ENCODE measurements around the gene SDF2L1. TPM values are rescaled to one million over a fixed set of nuclear protein-coding genes. Genes with fewer than 3 reads are reported as not detected.
"Not testable (repeated sequence)": the region's sequence is repeated elsewhere in the genome, so short reads cannot be mapped to it uniquely, and the experiment has no call there.

The SDF2L1 gene
- total RNA-seq, 1 donor from 2014 or later, result 20.4 TPM

- no peak for DNase-seq
- intact Hi-C loops (cut with DNase I), result no loop called here
- ATAC-seq (ENCODE audit: poor library complexity), result no peak
Measured at GRCh38 chr22:21632931-21633330, 9.2 kb upstream of the SDF2L1 start.

DNA sequence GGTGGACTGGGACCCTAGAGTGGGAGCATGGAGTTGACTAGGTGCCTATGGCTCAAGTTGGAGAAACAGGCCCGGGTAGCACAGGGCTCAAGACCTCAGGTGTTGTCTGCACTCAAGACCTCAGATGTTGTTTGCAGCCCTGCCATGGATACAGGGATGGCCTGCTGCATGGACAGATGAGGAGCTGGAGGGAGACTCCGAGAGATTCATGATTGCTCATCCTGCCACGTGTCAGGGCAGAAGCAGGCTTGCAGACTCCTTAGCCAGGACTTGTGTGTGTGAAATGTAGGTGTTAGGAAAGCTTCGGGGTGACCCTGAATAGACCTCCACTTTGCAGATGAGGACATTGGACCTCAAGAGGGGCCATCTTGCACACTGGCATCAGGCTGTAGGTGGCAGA, 8.6 kb upstream of the SDF2L1 start:
- DNase-seq (no peak), ATAC-seq (ENCODE audit: poor library complexity) (no peak)
- intact Hi-C loops (cut with DNase I), result no loop called here

- ATAC-seq (ENCODE audit: poor library complexity) (no peak), DNase-seq (no peak)
- intact Hi-C loops (cut with DNase I), result no loop called here
Measured at GRCh38 chr22:21634081-21634480, 8.0 kb upstream of the SDF2L1 start.

DNA sequence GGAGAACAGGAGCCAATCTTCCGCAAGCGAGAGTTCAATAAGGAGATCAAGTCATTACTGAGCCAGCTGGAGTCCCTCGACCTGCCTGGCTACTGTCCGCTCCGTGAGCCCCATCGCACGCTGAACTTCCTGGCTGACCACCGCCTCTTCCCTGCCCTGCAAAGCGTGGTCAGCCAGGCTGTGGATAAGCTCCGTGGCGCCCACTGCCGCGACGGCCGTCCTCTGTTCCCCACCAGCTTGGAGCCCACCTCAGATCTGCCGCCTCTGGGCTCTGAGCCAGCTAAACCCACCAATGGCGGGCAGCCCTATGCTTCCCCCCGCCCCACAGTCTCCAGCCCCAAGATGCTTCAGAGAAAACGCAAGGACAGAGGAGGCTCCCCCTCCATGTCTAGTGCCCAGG, 7.3 kb upstream of the SDF2L1 start:
- intact Hi-C loops (cut with DNase I), result no loop called here
- no peak for ATAC-seq (ENCODE audit: poor library complexity)
- DNase-seq, result no peak

DNA sequence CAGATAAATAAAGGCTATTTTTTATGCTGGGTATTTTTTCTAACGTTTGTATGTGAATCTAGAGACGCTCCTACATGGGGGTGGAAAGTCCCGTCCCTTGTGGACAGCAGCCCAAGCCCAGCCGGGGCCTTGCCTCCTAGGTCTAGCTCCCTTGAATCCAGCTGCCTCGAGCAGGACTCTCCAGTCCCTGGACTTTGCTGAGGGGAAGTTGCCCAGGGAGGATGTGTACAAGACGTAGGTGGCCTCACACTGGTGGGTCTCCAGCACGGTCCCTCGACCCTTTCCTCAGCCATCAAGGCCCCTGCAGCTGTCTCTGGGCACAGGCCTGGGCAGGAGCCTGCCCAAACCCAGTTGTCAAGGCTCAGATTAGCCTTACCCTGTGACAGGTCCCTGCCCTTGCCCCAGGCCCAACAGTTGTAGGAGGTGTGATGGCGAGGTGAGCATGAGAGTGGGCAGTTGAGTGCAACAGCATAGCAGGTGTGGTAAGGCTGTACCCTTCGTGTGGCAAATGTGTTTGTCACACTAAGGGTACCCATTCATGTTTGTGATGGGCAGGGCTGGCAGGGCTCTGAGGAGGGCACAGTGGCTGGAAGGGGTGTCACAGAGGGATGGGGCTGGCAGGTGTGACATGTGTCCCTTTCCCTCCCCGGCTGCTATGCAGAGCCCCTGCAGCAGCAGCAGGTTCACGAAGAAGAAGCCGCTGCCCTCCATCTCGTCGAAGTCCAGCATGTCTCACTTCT, 6.2 kb upstream of the SDF2L1 start:
- intact Hi-C loops (cut with DNase I), result no loop called here
- ATAC-seq (ENCODE audit: poor library complexity) (no peak), DNase-seq (no peak)

- intact Hi-C loops (cut with DNase I), result no loop called here
- DNase-seq (no peak), ATAC-seq (ENCODE audit: poor library complexity) (no peak)
Measured at GRCh38 chr22:21636629-21637218, 5.4 kb upstream of the SDF2L1 start.

DNA sequence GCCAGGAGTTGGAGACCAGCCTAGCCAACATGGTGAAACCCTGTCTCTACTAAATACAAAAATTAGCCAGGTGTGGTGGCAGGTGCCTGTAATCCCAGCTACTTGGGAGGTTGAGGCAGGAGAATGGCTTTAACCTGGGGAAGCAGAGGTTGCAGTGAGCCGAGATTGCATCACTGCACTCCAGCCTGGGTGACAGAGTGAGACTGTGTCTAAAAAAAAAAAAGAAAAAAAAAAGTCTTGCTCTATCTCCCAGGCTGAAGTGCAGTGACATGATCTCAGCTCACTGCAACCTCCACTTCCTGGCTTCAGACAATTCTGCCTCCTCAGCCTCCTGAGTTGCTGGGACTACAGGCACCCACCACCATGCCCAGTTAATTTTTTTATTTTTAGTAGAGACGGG, 4.7 kb upstream of the SDF2L1 start:
- DNase-seq; ATAC-seq (ENCODE audit: poor library complexity); intact Hi-C loops (cut with DNase I): not testable (repeated sequence)

GRCh38 chr22:21639359-21639758, 2.7 kb upstream of the SDF2L1 start:
- intact Hi-C loops (cut with DNase I), result no loop called here
- DNase-seq (no peak), ATAC-seq (ENCODE audit: poor library complexity) (no peak)

DNA sequence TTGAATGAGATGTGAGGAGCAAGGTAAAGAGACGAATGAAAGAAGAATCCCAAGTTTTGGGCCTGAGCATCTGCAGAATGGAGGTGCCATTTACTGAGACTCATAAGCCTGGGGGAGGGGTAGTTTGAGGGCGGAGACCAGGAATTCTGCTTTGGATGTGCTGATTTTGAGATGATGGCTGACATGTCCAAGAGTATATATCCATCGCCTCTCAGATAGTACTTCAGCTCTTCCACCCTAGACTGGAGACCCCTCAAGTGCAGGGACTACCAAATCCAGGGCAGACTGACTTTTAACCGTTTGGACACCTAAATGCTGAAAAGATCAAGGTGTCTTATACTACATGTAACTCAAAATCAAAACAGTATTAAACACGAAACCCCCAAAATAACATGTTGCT, 1.3 kb upstream of the SDF2L1 start:
- intact Hi-C loops (cut with DNase I), result no loop called here
- DNase-seq, result no peak

GRCh38 chr22:21641417-21641788, 699 bp upstream of the SDF2L1 start:
- DNase-seq (peak; percentile 53), ATAC-seq (ENCODE audit: poor library complexity) (peak; percentile 66)
- intact Hi-C loops (cut with DNase I), result no loop called here

More for the DNA sequence above, 1.3 kb upstream of the SDF2L1 start:
- no peak for ATAC-seq (ENCODE audit: poor library complexity)

DNA sequence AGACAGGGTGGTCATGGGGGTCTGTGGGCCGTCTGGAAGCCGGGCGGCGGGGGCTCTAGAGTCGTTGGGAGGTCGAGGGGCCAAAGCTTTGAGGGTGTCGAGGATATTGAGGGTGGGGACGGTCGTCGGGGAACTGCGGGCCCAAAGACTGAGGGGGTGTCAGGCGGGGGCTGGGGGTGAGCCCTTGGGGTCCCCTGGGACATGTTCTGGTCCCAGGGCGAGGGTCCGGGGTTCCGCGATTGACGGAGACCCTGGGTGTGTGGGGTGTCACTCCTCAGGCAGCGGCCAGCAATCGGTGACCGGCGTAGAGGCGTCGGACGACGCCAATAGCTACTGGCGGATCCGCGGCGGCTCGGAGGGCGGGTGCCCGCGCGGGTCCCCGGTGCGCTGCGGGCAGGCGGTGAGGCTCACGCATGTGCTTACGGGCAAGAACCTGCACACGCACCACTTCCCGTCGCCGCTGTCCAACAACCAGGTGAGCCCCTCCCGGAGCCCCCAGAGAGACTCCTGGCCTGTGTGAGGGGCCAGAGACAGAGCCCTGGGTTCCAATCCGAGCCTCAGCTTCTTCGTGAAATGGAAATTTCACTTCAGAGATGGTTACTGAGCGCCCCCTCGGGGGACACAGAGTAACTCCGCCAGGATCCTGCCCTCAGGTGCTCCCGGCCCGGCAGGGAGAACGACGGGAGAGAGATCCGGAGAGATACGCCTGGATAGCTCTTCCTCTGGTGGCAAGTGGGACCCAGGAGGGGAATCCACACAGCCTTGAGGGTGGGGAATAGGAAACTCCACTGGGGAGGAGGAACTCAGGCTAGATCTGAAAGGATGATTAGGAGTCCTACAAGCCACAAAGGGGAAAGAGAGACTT, 714 bp downstream of the SDF2L1 start:
- DNase-seq (peak; percentile 55), ATAC-seq (ENCODE audit: poor library complexity) (peak; percentile 13)
- intact Hi-C loops (cut with DNase I), result no loop called here

GRCh38 chr22:21643533-21644357, 1.6 kb downstream of the SDF2L1 start:
- ATAC-seq (ENCODE audit: poor library complexity), result no peak
- DNase-seq, result no peak
- intact Hi-C loops (cut with DNase I), result no loop called here

DNA sequence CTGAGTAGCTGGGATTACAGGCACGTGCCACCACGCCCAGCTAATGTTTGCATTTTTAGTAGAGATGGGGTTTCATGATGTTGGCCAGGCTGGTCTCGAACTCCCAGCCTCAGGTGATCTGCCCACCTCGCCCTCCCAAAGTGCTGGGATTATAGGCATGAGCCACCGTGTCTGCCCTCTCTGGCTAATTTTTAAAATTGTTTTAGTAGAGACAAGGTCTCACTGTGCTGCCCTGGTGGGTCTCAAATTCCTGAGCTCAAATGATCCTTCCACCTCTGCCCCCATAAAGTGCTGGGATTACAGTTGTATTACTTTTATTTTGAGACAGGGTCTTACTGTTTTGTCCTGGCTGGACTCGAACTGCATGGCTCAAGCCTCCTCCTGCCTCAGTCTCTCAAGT, 3.4 kb downstream of the SDF2L1 start:
- ATAC-seq (ENCODE audit: poor library complexity); intact Hi-C loops (cut with DNase I); DNase-seq: not testable (repeated sequence)

- peak; percentile 69 for DNase-seq
- intact Hi-C loops (cut with DNase I), result no loop called here
Measured at GRCh38 chr22:21646608-21647590, 4.8 kb downstream of the SDF2L1 start.

DNA sequence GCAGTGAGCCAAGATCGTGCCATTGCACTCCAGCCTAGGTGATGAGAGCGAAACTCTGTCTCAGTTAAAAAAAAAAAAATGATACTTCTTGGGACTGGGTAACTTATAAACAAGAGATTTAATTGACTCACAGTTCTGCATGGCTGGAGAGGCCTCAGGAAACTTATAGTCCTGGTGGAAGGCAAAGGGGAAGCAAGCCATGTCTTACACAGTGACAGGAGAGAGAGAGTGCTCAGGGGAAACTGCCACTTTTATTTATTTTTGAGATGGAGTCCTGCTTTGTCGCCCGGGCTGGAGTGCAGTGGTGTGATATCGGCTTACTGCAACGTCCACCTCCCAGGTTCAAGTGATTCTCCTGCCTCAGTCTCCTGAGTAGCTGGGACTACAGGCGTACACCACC, 8.2 kb downstream of the SDF2L1 start:
- ATAC-seq (ENCODE audit: poor library complexity) (no peak), DNase-seq (no peak)
- intact Hi-C loops (cut with DNase I), result no loop called here

More at GRCh38 chr22:21646608-21647590, 4.8 kb downstream of the SDF2L1 start:
- peak; percentile 37 for ATAC-seq (ENCODE audit: poor library complexity)

GRCh38 chr22:21650823-21651520, 8.9 kb downstream of the SDF2L1 start:
- intact Hi-C loops (cut with DNase I), result no loop called here
- ATAC-seq (ENCODE audit: poor library complexity) (peak; percentile 45), DNase-seq (no peak)

- DNase-seq (no peak), ATAC-seq (ENCODE audit: poor library complexity) (peak; percentile 18)
- intact Hi-C loops (cut with DNase I), result no loop called here
Measured at GRCh38 chr22:21651521-21652009, 9.5 kb downstream of the SDF2L1 start.

All from Right ventricle myocardium superior (tissue), 1 donor.